HepG2 (cell line): ENCODE results near the gene SAMD10. TPM values are rescaled to one million over a fixed set of nuclear protein-coding genes. Genes with fewer than 3 reads are reported as not detected.
A peak's percentile ranks its signal among the peaks of the same experiment; 100 is the strongest.

ENCODE experiments used
- ARID2 ChIP-seq: sonication (generic); formaldehyde crosslinking; IDR thresholded peaks from 2 replicates; pipeline ENCODE4 v1.8.1; 2022; ENCODE audit warnings: mild to moderate bottlenecking, missing genetic modification reagents, borderline replicate concordance
- GATAD1 ChIP-seq: IDR thresholded peaks from 2 replicates; pipeline ENCODE4 v1.6.1; 2016; ENCODE audit warnings: missing genetic modification reagents, missing compliant biosample characterization
- MED1 ChIP-seq: sonication (generic); formaldehyde crosslinking; IDR thresholded peaks from 2 replicates; pipeline ENCODE4 v1.4.0; 2020; ENCODE audit warnings: missing genetic modification reagents
- MIXL1 ChIP-seq: IDR thresholded peaks from 2 replicates; pipeline ENCODE4 v1.6.1; 2016
- NFRKB ChIP-seq: fragments of 450-650 bp; IDR thresholded peaks from 2 replicates; pipeline ENCODE4 v1.6.1; 2017
- RAD21 ChIP-seq: fragments of 450-650 bp; formaldehyde crosslinking; IDR thresholded peaks from 2 replicates; pipeline ENCODE4 v1.5.0; 2020; ENCODE audit warnings: mild to moderate bottlenecking
- ZNF20 ChIP-seq: sonication (generic); formaldehyde crosslinking; IDR thresholded peaks from 2 replicates; pipeline ENCODE4 v1.4.0; 2020; ENCODE audit warnings: mild to moderate bottlenecking, moderate library complexity, missing genetic modification reagents
- ZNF207 ChIP-seq: fragments of 450-650 bp; IDR thresholded peaks from 2 replicates; pipeline ENCODE4 v1.6.1; 2016; ENCODE audit warnings: antibody characterized with exemption, borderline replicate concordance
- ZNF225 ChIP-seq: sonication (generic); formaldehyde crosslinking; IDR thresholded peaks from 2 replicates; pipeline ENCODE4 v1.4.0; 2020; ENCODE audit warnings: mild to moderate bottlenecking, missing genetic modification reagents
- ZNF614 ChIP-seq: IDR thresholded peaks from 2 replicates; pipeline ENCODE4 v1.6.1; 2018; ENCODE audit warnings: missing biosample characterization, missing genetic modification reagents, inconsistent platforms, borderline replicate concordance
- ZSCAN20 ChIP-seq: sonication (generic); formaldehyde crosslinking; IDR thresholded peaks from 2 replicates; pipeline ENCODE4 v1.4.0; 2020; ENCODE audit warnings: missing genetic modification reagents, mild to moderate bottlenecking, borderline replicate concordance
- polyA plus RNA-seq, 8 experiments: library from polyadenylated mRNA; depleted of rRNA in 3 of 8; stranded (reverse) in 7 of 8; unstranded in 1 of 8; fragments of >200 nt; fragmentation: Illumina TruSeq in 4 of 8; extraction: Trizol in 4 of 8; gene quantifications; 2 replicates each; pipeline versions ENCODE4 v1.2.1 to v1.2.3, GENCODE V29; 2011 to 2016; ENCODE audit warnings: low read depth in 4 of 8, missing spikeins in 1 of 8, mixed read lengths in 1 of 8; ENCODE audit not compliant: insufficient read depth in 1 of 8
- total RNA-seq, 5 experiments: library from RNA; depleted of rRNA; stranded (reverse); fragments of >200 nt; fragmentation: Illumina TruSeq; extraction: Trizol; gene quantifications; 2 replicates each; pipeline ENCODE4 v1.2.3, GENCODE V29; 2016; ENCODE audit warnings: low read depth in 1 of 5
- TF ChIP-seq, protein P1 (sequence below): sonication (generic); formaldehyde crosslinking; conservative IDR thresholded peaks from 2 replicates; pipeline ENCODE4 v1.5.0; 2020; ENCODE audit warnings: missing genetic modification reagents
- TF ChIP-seq, protein P2 (sequence below): sonication (generic); formaldehyde crosslinking; IDR thresholded peaks from 2 replicates; pipeline ENCODE4 v1.5.1; 2020; ENCODE audit warnings: mild to moderate bottlenecking, missing genetic modification reagents, moderate library complexity
- TF ChIP-seq, protein P3 (sequence below): sonication (generic); formaldehyde crosslinking; IDR thresholded peaks from 2 replicates; pipeline ENCODE4 v1.5.0; 2020; ENCODE audit warnings: missing genetic modification reagents
- TF ChIP-seq, protein P4 (sequence below): sonication (generic); formaldehyde crosslinking; IDR thresholded peaks from 2 replicates; pipeline ENCODE4 v1.4.0; 2020; ENCODE audit warnings: mild to moderate bottlenecking, missing genetic modification reagents, borderline replicate concordance
- TF ChIP-seq, protein P5 (sequence below): IDR thresholded peaks from 2 replicates; pipeline ENCODE4 v1.4.0; 2020; ENCODE audit warnings: mild to moderate bottlenecking, missing genetic modification reagents

The SAMD10 gene
- total and polyA plus RNA-seq, 2 of the 13 experiments (the other 11 are each of a cell fraction or from before 2014, with no cell fraction given) = 6.1 to 11.0 TPM

DNA sequence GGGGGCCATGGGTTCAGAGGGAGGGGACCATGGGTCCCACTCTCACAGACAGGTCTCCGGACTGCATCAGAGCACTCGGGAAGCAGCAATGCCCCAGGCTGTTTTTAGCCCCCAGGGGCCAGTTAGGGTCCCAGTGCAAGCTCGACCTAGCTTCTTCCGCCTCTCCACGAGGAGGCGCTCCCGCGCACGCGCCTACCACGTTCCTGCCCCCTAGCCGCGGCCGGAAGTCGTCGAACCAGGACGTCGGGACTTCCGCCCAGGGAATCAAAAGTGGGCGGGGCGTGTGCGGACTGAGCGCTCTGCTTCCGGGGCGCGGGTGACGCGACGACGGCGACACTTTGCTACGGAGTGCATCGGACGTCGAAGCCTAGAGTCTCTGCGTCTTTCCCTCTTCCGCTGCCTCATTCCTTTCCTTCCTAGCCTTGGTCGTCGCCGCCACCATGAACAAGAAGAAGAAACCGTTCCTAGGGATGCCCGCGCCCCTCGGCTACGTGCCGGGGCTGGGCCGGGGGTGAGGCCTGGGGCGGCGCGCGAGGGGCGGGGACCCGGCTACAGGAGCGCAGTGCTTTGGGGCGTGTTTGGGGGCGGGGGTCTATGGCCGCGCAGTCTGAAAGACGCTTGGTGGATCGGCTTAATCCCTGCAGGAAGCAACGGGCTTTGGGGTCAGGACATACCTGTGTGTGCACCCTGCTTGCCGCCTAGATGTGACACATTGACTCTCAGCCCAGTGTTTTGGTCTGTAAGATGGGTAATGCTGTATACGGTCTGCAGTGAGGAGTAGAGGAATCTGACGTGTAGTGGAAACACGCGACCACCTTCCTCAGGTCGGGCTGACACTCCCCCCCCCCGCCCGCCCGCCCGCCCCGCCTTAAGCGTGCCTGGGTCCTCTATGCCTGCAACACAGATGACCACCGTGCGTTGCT lies 1.6 kb upstream of the SAMD10 start, which contains the start of gene PRPF6 (continued):
- no peak for TF ChIP-seq ZNF207
- TF ChIP-seq ARID2 (CRISPR knock-in tag) = no peak
- TF ChIP-seq, protein P1, sequence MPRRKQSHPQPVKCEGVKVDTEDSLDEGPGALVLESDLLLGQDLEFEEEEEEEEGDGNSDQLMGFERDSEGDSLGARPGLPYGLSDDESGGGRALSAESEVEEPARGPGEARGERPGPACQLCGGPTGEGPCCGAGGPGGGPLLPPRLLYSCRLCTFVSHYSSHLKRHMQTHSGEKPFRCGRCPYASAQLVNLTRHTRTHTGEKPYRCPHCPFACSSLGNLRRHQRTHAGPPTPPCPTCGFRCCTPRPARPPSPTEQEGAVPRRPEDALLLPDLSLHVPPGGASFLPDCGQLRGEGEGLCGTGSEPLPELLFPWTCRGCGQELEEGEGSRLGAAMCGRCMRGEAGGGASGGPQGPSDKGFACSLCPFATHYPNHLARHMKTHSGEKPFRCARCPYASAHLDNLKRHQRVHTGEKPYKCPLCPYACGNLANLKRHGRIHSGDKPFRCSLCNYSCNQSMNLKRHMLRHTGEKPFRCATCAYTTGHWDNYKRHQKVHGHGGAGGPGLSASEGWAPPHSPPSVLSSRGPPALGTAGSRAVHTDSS (CRISPR knock-in tag) = no peak; the same call in none of the 2 replicates
- TF ChIP-seq, protein P2, sequence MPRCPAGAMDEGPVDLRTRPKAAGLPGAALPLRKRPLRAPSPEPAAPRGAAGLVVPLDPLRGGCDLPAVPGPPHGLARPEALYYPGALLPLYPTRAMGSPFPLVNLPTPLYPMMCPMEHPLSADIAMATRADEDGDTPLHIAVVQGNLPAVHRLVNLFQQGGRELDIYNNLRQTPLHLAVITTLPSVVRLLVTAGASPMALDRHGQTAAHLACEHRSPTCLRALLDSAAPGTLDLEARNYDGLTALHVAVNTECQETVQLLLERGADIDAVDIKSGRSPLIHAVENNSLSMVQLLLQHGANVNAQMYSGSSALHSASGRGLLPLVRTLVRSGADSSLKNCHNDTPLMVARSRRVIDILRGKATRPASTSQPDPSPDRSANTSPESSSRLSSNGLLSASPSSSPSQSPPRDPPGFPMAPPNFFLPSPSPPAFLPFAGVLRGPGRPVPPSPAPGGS (CRISPR knock-in tag) = peak; percentile 89
- TF ChIP-seq MED1 = peak; percentile 93
- peak; percentile 94 for TF ChIP-seq RAD21 (CRISPR knock-in tag)
- TF ChIP-seq MIXL1 (CRISPR knock-in tag) = peak; percentile 98
- peak; percentile 100 for TF ChIP-seq GATAD1
- peak; percentile 74; the same call in 1 of the 2 replicates for TF ChIP-seq ZNF20 (CRISPR knock-in tag)
- TF ChIP-seq, protein P3, sequence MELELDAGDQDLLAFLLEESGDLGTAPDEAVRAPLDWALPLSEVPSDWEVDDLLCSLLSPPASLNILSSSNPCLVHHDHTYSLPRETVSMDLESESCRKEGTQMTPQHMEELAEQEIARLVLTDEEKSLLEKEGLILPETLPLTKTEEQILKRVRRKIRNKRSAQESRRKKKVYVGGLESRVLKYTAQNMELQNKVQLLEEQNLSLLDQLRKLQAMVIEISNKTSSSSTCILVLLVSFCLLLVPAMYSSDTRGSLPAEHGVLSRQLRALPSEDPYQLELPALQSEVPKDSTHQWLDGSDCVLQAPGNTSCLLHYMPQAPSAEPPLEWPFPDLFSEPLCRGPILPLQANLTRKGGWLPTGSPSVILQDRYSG (CRISPR knock-in tag) = 0 out of 2 replicates have a peak, but pooled peaks have one; percentile 81
- TF ChIP-seq, protein P4, sequence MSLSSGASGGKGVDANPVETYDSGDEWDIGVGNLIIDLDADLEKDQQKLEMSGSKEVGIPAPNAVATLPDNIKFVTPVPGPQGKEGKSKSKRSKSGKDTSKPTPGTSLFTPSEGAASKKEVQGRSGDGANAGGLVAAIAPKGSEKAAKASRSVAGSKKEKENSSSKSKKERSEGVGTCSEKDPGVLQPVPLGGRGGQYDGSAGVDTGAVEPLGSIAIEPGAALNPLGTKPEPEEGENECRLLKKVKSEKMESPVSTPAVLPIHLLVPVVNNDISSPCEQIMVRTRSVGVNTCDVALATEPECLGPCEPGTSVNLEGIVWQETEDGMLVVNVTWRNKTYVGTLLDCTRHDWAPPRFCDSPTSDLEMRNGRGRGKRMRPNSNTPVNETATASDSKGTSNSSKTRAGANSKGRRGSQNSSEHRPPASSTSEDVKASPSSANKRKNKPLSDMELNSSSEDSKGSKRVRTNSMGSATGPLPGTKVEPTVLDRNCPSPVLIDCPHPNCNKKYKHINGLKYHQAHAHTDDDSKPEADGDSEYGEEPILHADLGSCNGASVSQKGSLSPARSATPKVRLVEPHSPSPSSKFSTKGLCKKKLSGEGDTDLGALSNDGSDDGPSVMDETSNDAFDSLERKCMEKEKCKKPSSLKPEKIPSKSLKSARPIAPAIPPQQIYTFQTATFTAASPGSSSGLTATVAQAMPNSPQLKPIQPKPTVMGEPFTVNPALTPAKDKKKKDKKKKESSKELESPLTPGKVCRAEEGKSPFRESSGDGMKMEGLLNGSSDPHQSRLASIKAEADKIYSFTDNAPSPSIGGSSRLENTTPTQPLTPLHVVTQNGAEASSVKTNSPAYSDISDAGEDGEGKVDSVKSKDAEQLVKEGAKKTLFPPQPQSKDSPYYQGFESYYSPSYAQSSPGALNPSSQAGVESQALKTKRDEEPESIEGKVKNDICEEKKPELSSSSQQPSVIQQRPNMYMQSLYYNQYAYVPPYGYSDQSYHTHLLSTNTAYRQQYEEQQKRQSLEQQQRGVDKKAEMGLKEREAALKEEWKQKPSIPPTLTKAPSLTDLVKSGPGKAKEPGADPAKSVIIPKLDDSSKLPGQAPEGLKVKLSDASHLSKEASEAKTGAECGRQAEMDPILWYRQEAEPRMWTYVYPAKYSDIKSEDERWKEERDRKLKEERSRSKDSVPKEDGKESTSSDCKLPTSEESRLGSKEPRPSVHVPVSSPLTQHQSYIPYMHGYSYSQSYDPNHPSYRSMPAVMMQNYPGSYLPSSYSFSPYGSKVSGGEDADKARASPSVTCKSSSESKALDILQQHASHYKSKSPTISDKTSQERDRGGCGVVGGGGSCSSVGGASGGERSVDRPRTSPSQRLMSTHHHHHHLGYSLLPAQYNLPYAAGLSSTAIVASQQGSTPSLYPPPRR (CRISPR knock-in tag) = peak; percentile 37; the same call in 1 of the 2 replicates
- TF ChIP-seq, protein P5, sequence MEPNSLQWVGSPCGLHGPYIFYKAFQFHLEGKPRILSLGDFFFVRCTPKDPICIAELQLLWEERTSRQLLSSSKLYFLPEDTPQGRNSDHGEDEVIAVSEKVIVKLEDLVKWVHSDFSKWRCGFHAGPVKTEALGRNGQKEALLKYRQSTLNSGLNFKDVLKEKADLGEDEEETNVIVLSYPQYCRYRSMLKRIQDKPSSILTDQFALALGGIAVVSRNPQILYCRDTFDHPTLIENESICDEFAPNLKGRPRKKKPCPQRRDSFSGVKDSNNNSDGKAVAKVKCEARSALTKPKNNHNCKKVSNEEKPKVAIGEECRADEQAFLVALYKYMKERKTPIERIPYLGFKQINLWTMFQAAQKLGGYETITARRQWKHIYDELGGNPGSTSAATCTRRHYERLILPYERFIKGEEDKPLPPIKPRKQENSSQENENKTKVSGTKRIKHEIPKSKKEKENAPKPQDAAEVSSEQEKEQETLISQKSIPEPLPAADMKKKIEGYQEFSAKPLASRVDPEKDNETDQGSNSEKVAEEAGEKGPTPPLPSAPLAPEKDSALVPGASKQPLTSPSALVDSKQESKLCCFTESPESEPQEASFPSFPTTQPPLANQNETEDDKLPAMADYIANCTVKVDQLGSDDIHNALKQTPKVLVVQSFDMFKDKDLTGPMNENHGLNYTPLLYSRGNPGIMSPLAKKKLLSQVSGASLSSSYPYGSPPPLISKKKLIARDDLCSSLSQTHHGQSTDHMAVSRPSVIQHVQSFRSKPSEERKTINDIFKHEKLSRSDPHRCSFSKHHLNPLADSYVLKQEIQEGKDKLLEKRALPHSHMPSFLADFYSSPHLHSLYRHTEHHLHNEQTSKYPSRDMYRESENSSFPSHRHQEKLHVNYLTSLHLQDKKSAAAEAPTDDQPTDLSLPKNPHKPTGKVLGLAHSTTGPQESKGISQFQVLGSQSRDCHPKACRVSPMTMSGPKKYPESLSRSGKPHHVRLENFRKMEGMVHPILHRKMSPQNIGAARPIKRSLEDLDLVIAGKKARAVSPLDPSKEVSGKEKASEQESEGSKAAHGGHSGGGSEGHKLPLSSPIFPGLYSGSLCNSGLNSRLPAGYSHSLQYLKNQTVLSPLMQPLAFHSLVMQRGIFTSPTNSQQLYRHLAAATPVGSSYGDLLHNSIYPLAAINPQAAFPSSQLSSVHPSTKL (CRISPR knock-in tag) = peak; percentile 88
- no peak for TF ChIP-seq NFRKB
- TF ChIP-seq ZSCAN20 = peak; percentile 71; the same call in 1 of the 2 replicates
- TF ChIP-seq ZNF225 (CRISPR knock-in tag) = peak; percentile 98
- TF ChIP-seq ZNF614 (CRISPR knock-in tag) = peak; percentile 98; the same call in 1 of the 2 replicates
